DND-41 (cell line): ENCODE data around the gene NFIB.

ENCODE experiments used
- ATAC-seq: fragments of 200-7000 bp; cut with Tn5 transposase; 3 replicates; pipeline ENCODE4 v1.9.1; 2021; ENCODE audit warnings: low read depth; ENCODE audit not compliant: insufficient read depth
- DNase-seq: peaks from one replicate; pipeline ENCODE4 v3.0.0-alpha.2; 2020
- H2AFZ ChIP-seq: 2 replicates; pipeline ENCODE4 v1.6.0; 2012; ENCODE audit warnings: low read depth, low read length
- H3K27ac ChIP-seq: 2 replicates; pipeline ENCODE4 v1.5.1; 2012; ENCODE audit warnings: low read length, inconsistent platforms
- H3K27me3 ChIP-seq: fragments of 200-600 bp; sonication (generic); 2 replicates; pipeline ENCODE4 v1.6.0; 2012; ENCODE audit warnings: low read length, mild to moderate bottlenecking, inconsistent platforms; ENCODE audit not compliant: insufficient read depth, poor library complexity
- H3K36me3 ChIP-seq: 2 replicates; pipeline ENCODE4 v1.5.1; 2012; ENCODE audit warnings: low read length, inconsistent platforms; ENCODE audit not compliant: insufficient read depth
- H3K4me1 ChIP-seq: 2 replicates; pipeline ENCODE4 v1.5.1; 2012; ENCODE audit warnings: mild to moderate bottlenecking, low read length; ENCODE audit not compliant: insufficient read depth
- H3K4me2 ChIP-seq: 2 replicates; pipeline ENCODE4 v1.6.0; 2012; ENCODE audit warnings: mild to moderate bottlenecking, moderate library complexity, low read length, inconsistent platforms; ENCODE audit not compliant: insufficient read depth
- H3K4me3 ChIP-seq, 2 experiments: fragments of 200-600 bp in 1 of 2; shearing (Covaris generic) in 1 of 2; 2 replicates each; pipeline ENCODE4 v1.5.1; 2012 to 2016; ENCODE audit warnings: inconsistent platforms in 2 of 2, low read length in 2 of 2, mild to moderate bottlenecking in 2 of 2, low read depth in 1 of 2, moderate library complexity in 1 of 2
- H3K79me2 ChIP-seq: 2 replicates; pipeline ENCODE4 v1.6.0; 2012; ENCODE audit warnings: low read length, inconsistent platforms; ENCODE audit not compliant: insufficient read depth
- H3K9ac ChIP-seq: 2 replicates; pipeline ENCODE4 v1.6.0; 2012; ENCODE audit warnings: low read depth, mild to moderate bottlenecking, inconsistent platforms, low read length, moderate library complexity
- H3K9me3 ChIP-seq: 2 replicates; pipeline ENCODE4 v1.5.1; 2012; ENCODE audit warnings: low read length, moderate library complexity, mild to moderate bottlenecking, inconsistent platforms; ENCODE audit not compliant: insufficient read depth, severe bottlenecking
- H4K20me1 ChIP-seq: 2 replicates; pipeline ENCODE4 v1.6.0; 2012; ENCODE audit warnings: low read length; ENCODE audit not compliant: insufficient read depth
- EZH2 ChIP-seq: IDR thresholded peaks from 3 replicates; pipeline ENCODE4 v1.6.1; 2012; ENCODE audit warnings: borderline replicate concordance, low read depth, mild to moderate bottlenecking, moderate library complexity, low read length, inconsistent platforms; ENCODE audit not compliant: severe bottlenecking
- TF ChIP-seq, protein P1 (sequence below): IDR thresholded peaks from 2 replicates; pipeline ENCODE4 v1.5.1; 2012; ENCODE audit warnings: borderline replicate concordance, low read length, moderate library complexity, mild to moderate bottlenecking; ENCODE audit not compliant: poor library complexity, severe bottlenecking; ENCODE audit errors: extremely low read depth

Gene NFIB

DNA sequence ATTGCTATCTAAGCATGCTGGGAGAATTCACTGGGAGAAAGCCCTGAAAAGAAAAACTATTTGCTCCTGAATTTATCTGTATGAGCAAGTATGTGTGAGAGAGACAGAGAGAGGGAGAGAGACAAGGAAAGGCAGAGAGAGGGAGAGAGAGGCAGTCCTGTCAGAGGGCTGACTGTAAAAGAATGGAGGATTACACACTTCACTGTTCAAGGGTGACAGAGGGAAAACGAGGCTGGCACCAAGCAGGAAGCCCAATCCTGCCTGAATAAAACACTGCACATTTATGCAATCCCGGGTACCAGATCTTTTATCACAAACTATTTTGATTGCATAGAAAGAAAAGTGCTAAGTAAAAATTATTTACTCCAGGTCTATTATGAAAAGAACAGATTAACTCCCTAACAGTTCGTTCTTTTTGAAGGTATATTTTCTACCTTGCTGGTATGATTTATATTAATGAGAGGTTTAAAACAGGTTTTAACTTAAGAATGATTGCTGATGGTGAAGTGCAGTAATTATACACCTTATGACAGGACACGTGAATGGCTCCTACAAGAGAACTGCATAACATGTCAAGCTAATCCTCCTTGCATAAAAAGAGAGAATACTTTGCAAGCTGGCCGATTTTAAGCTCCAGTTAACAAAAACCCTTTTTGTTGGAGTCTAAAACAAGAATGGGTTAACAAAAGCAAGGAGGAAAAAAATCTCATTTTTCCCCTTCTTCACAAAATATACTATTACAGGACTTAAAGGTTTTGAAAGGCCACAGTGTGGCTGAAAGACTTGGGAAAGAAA, 82.5 kb downstream of the NFIB start:
- no peak overlapping the region for H2AFZ ChIP-seq
- H3K4me1 ChIP-seq = no peaks in the 10 kb centered on the region
- H3K4me2 ChIP-seq = no peak overlapping the region
- no peaks in the 10 kb centered on the region for H3K9me3 ChIP-seq
- no peak overlapping the region for H3K27ac ChIP-seq
- no peak overlapping the region for H3K4me3 ChIP-seq
- no peaks in the 10 kb centered on the region for H3K27me3 ChIP-seq
- no peaks in the 10 kb centered on the region for H4K20me1 ChIP-seq
- TF ChIP-seq EZH2 = no peak
- TF ChIP-seq, protein P1, sequence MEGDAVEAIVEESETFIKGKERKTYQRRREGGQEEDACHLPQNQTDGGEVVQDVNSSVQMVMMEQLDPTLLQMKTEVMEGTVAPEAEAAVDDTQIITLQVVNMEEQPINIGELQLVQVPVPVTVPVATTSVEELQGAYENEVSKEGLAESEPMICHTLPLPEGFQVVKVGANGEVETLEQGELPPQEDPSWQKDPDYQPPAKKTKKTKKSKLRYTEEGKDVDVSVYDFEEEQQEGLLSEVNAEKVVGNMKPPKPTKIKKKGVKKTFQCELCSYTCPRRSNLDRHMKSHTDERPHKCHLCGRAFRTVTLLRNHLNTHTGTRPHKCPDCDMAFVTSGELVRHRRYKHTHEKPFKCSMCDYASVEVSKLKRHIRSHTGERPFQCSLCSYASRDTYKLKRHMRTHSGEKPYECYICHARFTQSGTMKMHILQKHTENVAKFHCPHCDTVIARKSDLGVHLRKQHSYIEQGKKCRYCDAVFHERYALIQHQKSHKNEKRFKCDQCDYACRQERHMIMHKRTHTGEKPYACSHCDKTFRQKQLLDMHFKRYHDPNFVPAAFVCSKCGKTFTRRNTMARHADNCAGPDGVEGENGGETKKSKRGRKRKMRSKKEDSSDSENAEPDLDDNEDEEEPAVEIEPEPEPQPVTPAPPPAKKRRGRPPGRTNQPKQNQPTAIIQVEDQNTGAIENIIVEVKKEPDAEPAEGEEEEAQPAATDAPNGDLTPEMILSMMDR = no peak
- no peaks in the 10 kb centered on the region for H3K79me2 ChIP-seq
- no peak for DNase-seq
- H3K9ac ChIP-seq = no peak overlapping the region
- ATAC-seq = no peak
- no peaks in the 10 kb centered on the region for H3K36me3 ChIP-seq

DNA sequence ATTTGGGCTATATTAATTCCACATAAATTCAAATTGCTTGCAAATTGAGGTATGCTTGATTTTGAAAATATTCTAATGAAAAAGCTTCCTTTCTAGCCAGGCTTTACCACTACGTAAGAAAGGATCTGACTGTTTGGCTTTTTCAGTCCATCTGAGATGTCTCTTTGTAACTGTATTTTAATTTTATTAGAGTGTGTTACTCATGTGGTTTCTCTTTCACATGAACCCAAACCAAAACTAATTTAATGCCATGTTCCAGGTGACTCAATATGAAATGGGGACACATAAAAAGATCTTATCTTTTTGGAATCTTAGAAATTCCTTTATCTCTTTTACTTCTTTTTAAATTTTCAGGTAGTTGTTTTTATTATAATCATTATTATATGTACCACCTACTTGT, 85.3 kb downstream of the NFIB start:
- Histone ChIP-seq H4K20me1 (no peaks in the 10 kb centered on the region), H2AFZ (no peak overlapping the region), H3K9ac (no peak overlapping the region), H3K79me2 (no peaks in the 10 kb centered on the region), H3K9me3 (no peaks in the 10 kb centered on the region), H3K27me3 (no peaks in the 10 kb centered on the region), H3K4me1 (no peaks in the 10 kb centered on the region), H3K27ac (no peak overlapping the region), H3K4me3 (no peak overlapping the region), H3K36me3 (no peaks in the 10 kb centered on the region), H3K4me2 (no peak overlapping the region)
- no peak for TF ChIP-seq EZH2
- TF ChIP-seq, protein P1 = no peak
- no peak for DNase-seq
- no peak for ATAC-seq

DNA sequence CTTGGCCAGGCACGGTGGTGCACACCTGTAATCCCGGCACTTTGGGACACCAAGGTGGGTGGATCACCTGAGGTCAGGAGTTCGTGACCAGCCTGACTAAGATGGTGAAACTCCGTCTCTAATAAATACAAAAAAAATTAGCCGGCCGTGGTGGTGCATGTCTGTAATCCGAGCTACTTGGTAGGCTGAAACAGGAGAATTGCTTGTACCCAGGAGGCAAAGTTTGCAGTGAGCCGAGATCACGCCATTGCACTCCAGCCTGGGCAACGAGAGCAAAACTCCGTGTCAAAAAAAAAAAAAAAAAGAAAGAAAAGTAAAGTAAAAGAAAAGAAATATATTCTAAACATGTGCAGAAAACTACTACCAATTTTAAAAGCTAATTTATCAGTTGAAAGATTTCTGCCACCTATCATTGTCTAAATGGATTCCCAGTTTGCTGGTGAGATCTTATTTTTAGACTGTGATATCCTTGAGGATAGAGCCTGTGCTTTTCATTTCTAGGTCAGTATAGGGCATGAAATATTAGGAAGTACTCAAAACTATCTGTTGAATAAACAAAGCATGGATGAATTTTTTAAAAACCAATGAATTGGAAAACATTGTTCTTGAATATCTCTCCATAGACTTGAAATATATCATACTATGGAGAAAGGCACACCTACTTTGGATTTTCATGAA, 86.9 kb downstream of the NFIB start:
- no peak for TF ChIP-seq EZH2
- TF ChIP-seq, protein P1 = no peak
- no peaks in the 10 kb centered on the region for H4K20me1 ChIP-seq
- no peaks in the 10 kb centered on the region for H3K27me3 ChIP-seq
- no peak overlapping the region for H3K4me2 ChIP-seq
- ATAC-seq (no peak), DNase-seq (no peak)
- H3K4me3 ChIP-seq = no peak overlapping the region
- no peak overlapping the region for H3K9ac ChIP-seq
- no peaks in the 10 kb centered on the region for H3K4me1 ChIP-seq
- no peaks in the 10 kb centered on the region for H3K9me3 ChIP-seq
- no peak overlapping the region for H2AFZ ChIP-seq
- H3K79me2 ChIP-seq = no peaks in the 10 kb centered on the region
- H3K27ac ChIP-seq = no peak overlapping the region
- no peaks in the 10 kb centered on the region for H3K36me3 ChIP-seq
